T follicular helper cell (primary cell): ENCODE measurements around the gene SPTBN1.

Experiments
- DNase-seq: peaks from one replicate; pipeline ENCODE4 v3.0.0-alpha.2; 2020; ENCODE audit warnings: low read depth

Gene SPTBN1

DNA sequence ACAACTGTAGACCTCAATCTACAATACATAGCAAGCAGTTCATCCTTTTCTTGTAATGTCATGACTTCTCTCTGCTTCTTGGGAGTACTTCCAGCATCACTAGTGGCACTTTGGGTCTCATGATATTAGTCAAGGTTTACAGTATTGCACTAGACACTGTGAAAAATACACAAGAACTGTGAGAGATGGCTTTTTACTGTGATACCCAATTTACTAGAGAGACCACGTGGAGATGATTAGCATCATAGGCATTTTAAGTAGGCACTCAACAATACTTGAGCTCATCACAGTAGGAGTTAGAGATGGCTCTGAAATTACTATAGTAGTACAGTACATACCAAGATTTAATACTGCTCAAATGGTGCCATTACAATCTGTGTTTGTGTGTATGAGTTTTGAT is 154.6 kb downstream of the SPTBN1 start:
- no peak for DNase-seq

DNA sequence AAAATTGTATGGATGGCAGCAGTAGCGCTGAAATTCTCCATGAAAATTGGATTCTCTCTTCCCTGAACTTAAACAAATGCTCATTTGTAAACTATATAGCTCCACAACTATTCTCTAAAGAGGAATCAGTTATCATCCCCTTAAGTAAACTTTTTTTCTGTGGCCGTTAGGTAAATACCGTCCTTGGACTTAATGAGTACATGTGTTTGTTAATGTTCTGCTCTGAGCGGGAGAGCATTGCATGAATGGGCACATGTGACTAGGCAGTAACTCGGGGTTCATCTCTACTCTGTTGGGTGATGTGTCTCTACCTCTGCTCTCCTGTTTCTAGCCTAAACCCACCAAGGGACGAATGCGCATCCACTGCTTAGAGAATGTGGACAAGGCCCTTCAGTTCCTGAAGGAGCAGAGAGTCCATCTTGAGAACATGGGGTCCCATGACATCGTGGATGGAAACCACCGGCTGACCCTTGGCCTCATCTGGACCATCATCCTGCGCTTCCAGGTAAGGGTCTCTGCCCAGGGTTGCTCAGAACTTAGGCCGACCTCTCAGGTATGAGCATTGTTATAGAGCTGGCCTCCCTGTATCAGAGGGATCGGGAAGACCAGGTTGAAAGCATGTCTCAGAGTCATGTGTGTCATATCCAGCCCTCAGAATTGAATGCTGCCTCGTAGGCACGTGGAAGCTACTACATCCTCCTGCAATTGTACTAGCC is 155.9 kb downstream of the SPTBN1 start:
- no peak for DNase-seq

DNA sequence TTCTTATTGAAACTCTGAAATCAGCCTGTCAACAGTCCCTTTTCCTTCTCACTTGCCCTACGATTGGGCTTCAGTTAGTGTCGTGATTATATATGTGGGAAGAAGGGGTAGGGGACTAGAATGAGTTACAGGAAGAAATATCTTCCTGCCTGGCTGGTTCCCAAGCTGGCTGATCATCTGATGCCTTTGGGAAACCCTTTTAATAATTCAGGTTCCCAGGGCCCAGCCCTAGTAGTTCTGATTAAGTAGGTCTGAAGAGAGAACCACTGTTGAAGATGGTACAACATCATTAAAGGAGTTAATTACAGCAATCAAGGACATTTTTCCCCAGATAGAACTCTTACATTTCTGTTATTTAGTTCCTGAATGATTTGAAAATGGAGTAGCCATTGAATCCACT is 157.3 kb downstream of the SPTBN1 start:
- no peak for DNase-seq

DNA sequence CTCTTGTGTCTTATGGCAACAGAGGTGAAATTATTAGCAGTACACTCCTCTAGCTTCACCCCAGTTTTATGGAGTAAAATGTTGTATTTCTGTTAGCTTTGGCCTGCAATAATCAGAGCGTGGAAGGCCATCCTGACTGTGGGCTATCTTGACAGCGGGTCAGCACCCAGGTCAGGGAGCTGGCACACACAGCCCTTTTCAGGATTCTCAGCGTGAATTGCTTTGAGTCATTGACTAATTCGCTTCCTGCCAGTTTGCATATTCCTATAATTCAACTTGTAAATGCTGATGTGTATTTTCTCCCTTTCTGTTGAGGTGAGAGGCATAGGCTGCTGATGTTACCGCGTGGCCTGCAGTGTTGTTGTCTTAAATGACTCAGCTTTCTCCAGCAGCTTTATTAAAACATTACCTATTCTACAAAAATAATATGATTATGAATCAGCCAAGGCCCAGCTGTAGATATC is 157.7 kb downstream of the SPTBN1 start:
- no peak for DNase-seq

DNA sequence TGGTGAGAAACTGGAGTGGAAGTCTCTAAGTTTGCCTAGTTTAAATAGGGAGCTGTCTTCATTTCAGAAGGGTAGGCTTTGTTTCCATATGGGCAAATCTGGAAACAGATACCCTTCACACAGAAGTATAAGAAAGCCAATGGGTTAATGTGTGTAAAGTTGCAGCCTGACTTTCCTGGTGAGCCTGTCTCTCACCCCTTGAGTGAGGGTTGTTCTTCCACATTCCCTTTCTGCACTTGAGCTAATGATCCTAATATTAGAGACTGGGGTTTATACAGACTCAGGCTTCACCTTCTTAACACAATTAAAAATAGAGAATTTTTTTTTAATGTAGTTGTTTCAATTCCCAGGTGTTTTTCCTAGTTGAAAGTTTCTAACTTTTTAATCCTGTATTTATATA is 158.7 kb downstream of the SPTBN1 start:
- no peak for DNase-seq

DNA sequence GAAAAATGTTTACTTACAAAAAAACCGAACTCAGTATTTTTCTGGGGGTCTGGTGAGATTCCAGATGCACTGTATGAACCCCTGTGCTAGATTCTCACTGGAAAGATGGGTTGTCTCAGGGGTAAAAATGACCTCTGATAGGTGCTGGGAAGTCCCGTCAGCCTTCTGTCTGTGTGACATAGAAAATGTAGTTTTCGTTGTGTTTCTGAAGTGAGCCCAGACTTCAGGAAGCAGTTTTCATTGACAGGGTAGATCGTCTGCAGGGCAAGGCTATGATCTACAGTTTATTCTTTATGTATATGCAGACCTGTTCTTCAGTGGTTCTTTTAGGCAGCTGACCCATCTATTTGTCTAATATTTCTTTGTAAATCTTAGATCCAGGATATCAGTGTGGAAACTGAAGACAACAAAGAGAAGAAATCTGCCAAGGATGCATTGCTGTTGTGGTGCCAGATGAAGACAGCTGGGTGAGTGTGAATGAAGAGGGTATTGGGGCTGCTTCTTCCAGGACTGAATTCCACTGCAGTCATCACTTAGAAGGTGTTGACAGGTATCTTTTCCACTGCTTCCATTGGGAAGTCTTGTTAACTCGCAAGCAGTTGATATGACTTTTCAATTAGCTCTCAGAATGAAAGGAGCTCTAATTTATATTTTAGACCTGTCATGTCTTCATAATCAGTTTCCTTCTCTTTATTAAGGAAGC is 159.9 kb downstream of the SPTBN1 start:
- no peak for DNase-seq

DNA sequence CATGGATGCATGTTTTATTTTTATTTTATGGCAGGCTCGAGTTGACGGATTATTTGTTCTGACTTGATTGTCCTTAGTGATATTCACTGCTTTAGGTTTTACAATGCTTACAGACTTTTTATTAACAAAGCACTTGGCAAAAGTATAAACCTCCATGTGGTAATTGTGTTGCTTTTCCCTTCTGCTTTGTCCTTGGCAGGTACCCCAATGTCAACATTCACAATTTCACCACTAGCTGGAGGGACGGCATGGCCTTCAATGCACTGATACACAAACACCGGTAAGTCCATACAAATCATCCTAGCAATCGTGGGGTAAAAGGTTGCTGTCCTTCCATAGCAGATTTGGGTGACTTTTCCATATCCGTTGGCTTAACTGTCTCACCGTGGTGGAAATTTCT is 161.3 kb downstream of the SPTBN1 start:
- no peak for DNase-seq

DNA sequence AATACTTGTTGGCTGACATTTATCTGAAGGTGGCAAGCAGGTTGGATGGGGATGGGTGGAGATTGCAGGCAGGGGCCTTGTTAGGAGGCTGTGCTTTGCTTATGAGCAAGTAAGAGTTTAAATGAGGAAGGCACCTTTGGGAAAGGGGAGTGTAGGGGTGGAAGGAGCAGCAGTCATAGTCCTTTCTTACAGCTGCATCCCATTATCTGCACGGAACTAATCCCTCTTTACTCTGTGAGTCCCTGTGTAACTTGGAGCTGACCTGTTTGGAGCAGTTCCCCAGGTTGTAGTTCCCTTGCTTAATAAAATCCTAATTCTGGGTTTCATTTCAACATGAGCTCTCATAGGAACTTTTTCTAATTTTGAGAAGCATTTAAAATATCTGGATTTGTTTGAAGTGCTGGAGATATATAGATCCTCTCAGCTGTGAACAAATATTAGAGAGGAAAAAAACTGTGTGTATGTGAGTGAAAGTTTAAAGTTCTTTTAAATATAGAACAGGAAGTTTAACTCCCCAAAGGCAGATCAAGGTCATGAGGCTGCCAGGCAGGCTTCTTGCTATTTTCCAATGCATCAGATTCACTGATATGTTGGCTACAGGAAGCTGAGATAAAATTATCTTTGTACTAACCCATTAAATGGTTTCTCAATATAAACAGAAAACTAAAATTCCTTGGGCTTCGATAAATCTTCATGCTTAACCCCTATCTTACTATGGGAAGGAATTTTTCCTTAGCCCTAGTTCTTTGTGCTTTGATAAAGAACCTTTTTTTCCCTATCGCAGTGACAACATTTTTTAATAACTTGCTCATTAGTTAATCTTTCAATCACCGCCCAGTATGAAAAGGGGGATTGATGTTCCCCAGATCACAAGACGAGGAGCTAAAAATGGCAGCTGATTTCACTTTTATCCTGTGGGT is 162.8 kb downstream of the SPTBN1 start:
- no peak for DNase-seq

DNA sequence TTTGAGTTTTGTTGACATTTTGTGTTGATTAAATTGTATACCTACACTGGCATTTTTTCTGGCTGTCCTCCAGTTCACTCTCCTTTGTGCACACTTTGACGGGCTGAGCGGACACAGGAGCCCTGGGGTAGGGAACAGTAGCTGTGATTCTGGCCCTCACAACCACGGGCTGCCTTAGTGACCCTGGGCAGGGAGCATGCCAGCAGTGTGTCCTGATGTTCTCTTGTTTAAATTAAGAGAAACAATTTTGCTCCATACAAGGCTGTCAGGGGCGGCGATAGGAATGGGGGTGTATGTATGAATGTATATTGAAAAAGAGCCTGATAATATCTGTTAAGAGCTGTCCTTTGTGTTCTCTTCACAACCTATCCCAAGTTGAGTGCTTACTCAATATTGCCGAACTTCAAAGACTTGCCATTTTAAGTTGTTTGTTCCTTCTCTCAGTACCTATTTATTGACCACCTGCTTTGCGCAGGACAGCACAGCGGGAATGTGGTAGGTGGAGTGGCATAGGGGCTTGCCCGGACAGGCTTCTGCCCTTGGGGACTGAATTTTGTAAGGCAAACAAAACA is 163.6 kb downstream of the SPTBN1 start:
- DNase-seq = no peak

DNA sequence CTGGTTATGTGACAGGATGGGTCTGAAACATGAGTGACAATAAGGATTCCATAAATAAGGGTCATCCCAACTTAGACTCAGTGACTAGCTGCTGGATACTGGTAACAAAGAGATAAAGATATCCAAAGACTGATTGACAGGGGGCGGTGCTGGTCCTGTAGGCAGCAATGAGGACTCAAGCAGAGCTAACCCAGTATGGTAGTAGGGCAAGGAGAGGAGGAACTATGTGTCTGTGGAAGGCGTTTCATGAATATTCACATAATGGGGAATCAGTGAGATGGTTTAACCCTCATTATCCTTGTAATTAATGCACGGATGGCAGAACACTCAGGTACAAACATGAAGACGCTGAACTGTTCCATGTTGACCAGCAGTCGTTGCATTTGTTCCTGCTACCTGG is 164.8 kb downstream of the SPTBN1 start:
- no peak for DNase-seq

DNA sequence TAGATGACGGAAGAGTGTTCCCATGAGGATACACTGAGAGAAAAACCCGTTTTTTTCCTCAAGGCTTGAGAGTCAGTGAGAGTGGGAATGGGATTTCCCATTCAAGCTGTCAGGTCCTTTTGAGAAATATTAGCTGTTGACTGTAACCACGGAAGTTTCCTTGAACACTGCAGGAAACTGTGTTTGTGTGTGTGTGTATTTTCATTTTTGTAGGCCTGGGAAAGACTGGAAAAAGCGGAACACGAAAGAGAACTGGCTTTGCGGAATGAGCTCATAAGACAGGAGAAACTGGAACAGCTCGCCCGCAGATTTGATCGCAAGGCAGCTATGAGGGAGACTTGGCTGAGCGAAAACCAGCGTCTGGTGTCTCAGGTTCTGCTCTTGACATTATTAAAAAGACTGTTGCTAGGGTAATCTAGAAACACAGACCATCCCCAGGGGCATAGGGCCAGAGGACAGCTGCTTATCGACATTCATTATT is 168.5 kb downstream of the SPTBN1 start:
- DNase-seq = no peak

DNA sequence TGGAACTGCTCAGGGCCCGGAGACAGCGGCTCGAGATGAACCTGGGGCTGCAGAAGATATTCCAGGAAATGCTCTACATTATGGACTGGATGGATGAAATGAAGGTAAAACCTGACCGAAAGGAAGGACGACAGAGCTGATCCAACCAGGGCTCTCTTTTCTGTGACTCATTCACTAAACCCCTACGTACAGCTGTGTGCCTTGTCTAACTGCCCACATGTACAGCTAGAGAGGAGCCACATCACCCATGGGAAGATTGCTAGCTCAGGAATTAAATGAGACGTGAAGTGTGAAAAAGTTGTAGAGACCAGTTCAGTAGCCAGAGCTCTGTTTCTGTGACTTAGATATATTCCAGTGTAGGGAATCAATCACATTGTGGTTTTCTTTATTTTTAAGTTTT is 170.0 kb downstream of the SPTBN1 start:
- no peak for DNase-seq

DNA sequence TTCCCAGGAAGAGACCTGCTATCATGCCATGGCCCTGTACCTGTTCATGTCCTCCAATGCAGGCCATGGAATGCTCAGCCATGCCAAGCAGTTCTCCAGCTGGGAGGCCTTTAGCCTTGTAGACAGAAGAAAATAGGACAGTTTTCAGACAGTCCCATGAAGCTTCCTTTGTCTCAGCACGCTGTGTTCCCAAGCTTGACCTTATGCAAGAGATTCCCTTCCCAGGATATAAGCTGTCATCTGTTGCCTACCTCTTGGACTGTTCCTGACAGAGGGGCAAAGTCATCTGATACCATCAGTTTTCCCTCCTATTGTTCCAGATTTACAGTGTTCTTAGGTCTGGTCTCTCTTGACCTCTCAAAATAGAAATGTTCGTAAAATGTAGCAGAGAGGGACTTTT is 170.8 kb downstream of the SPTBN1 start:
- no peak for DNase-seq

DNA sequence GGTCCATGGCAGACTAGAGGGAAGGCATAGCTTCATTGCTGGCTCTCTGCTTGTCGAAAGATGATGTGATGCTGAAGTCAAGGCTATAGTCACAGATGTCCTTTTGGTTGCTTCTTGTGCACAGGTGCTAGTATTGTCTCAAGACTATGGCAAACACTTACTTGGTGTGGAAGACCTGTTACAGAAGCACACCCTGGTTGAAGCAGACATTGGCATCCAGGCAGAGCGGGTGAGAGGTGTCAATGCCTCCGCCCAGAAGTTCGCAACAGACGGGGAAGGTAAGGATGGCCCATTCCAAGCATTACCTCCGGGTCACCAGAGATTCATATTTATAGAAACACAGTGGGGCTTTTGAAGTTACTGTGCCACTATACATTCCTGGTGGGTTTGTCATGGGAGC is 171.8 kb downstream of the SPTBN1 start:
- no peak for DNase-seq

DNA sequence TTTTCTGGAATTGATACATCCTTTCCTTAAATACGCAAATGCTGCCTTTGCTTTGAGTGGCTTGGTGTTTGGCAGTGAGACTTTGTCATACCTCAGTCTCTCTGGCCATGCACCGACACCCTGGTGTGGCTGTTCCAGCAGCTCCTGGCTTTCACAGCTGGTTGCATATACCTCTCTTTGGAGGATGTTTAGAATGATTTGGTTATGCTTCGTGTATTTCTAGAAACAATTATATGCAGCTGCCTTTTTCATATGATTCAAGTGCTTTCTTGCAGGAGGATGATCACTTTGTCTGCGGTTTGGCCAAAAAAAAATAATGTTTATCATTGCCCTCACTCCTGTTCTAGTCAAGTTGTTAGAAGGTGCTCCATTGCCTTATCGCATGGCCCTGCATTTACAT is 172.3 kb downstream of the SPTBN1 start:
- DNase-seq = no peak

DNA sequence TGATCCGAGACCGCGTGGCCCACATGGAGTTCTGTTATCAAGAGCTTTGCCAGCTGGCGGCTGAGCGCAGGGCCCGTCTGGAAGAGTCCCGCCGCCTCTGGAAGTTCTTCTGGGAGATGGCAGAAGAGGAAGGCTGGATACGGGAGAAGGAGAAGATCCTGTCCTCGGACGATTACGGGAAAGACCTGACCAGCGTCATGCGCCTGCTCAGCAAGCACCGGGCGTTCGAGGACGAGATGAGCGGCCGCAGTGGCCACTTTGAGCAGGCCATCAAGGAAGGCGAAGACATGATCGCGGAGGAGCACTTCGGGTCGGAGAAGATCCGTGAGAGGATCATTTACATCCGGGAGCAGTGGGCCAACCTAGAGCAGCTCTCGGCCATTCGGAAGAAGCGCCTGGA is 172.8 kb downstream of the SPTBN1 start:
- DNase-seq = no peak

DNA sequence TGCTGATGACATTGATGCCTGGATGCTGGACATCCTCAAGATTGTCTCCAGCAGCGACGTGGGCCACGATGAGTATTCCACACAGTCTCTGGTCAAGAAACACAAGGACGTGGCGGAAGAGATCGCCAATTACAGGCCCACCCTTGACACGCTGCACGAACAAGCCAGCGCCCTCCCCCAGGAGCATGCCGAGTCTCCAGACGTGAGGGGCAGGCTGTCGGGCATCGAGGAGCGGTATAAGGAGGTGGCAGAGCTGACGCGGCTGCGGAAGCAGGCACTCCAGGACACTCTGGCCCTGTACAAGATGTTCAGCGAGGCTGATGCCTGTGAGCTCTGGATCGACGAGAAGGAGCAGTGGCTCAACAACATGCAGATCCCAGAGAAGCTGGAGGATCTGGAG is 173.3 kb downstream of the SPTBN1 start:
- no peak for DNase-seq

DNA sequence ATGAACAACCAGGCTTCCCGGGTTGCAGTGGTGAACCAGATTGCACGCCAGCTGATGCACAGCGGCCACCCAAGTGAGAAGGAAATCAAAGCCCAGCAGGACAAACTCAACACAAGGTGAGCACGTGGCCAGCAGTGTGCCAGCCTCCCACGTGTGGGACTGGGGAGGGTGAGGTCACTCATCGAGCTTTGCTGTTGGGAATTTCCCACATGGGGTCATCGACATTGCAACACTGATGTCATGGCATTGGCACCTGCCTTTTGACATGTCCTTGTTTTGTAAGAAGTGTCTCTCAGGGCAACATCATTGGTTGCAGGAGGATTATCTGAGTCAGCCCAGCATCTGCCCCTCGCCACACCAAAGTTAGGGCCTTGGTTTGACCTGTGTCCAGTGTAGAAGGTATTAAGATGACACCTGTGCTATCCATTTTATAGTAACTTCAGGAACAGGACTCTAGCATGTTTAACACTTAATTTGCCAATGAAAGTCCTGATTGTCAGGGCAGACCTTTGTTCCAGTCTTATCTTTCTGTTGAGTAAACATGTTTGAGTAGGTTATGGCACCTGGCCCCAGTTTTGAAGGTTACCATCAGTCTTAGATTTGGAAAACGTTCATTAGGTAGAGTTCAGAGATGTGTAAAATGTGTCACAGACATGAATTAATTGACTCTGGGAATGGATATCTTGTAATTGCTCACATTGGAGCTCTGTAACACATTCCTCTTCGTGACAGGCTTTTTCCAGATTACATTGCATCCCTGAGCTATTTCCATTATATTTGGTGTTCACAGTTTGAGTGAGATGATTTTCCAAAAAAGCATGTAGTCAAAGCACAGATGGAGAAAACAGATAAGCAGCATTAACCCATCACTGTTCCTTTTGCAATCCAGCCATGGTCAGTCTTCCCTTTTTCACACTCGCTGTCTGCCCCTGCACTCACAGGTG is 174.1 kb downstream of the SPTBN1 start:
- no peak for DNase-seq

DNA sequence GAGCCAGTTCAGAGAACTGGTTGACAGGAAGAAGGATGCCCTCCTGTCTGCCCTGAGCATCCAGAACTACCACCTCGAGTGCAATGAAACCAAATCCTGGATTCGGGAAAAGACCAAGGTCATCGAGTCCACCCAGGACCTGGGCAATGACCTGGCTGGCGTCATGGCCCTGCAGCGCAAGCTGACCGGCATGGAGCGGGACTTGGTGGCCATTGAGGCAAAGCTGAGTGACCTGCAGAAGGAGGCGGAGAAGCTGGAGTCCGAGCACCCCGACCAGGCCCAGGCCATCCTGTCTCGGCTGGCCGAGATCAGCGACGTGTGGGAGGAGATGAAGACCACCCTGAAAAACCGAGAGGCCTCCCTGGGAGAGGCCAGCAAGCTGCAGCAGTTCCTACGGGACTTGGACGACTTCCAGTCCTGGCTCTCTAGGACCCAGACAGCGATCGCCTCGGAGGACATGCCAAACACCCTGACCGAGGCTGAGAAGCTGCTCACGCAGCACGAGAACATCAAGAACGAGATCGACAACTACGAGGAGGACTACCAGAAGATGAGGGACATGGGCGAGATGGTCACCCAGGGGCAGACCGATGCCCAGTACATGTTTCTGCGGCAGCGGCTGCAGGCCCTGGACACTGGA is 174.9 kb downstream of the SPTBN1 start:
- DNase-seq = no peak

DNA sequence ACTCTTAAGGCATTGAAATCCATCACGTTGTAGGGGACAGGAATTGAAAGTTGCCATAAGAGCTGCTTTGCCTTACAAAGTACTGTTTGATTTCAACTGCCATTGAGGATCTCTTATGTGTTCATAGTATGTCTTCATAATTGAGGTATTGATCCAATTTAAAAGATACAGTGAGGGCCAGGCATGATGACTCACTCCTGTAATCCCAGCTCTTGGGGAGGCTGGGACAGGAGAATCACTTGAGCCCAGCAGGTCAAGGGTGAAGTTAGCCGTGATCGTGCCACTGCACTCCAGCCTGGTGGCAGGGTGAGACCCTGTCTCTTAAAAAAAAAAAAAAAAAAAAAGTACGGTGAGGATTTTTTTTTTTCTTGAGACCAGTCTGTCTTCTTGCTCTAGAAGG is 175.6 kb downstream of the SPTBN1 start:
- DNase-seq = no peak
